ENCODE data around the gene TMPRSS2.
A peak's percentile ranks its signal among the peaks of the same experiment; 100 is the strongest.
"Not testable (repeated sequence)": the region's sequence is repeated elsewhere in the genome, so short reads cannot be mapped to it uniquely, and the experiment has no call there.

Gene TMPRSS2

DNA sequence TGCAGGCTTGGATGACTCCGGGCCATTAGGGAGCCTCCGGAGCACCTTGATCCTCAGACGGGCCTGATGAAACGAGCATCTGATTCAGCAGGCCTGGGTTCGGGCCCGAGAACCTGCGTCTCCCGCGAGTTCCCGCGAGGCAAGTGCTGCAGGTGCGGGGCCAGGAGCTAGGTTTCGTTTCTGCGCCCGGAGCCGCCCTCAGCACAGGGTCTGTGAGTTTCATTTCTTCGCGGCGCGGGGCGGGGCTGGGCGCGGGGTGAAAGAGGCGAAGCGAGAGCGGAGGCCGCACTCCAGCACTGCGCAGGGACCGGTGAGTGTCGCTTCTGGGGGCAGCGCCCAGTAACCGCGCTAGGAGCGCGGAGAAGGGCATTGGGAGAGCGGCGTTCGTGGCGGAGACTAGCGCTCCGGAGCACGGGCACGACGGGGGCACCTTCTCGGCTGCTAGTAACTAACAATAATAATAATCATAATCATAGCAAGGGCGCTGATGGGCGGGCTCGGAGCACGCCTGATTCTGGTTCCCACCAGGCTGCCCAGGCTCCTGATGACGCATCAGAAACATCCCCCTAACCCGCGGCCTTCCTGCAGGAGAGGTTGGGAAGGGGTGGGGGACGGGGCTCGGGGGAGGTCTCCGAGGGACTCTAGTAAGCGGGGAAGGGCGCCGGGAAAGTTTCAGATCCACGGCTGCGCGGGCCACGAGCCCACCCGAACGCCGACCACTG, 81.8 kb downstream of the TMPRSS2 start, which contains the start of gene MX1:
Gene MX1, plus strand, starts transcription at position 286 of the 722 bp plus-strand sequence. CDS start 5,832 bp downstream, outside the sequence.
- peak within 1 kb of the TSS in 1 of 2 donors; percentile 70 for H3K4me3 ChIP-seq (ENCODE audit: low read length in 2 of 2)

DNA sequence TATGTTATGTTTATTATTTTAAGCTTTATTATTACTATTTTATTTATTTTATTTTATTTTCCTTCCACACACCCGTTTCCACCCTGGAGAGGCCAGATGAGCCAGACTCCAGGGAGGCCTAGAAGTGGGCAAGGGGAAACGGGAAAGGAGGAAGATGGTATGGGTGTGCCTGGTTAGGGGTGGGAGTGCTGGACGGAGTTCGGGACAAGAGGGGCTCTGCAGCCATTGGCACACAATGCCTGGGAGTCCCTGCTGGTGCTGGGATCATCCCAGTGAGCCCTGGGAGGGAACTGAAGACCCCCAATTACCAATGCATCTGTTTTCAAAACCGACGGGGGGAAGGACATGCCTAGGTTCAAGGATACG, 82.4 kb downstream of the TMPRSS2 start:
- DNase-seq (ENCODE audit: low spot score): no peak
- no peak overlapping the region for H3K23ac ChIP-seq (ENCODE audit: low read depth, low read length, poor library complexity)
- H3K4me3 ChIP-seq (ENCODE audit: low read length in 2 of 2): no peak overlapping the region
- no peak overlapping the region for H2AFZ ChIP-seq (ENCODE audit: low read length)
- H3K14ac ChIP-seq (ENCODE audit: low read length): no peak overlapping the region
- H4K91ac ChIP-seq (ENCODE audit: low read depth, low read length, poor library complexity): no peak overlapping the region
- H3K18ac ChIP-seq (ENCODE audit: low read length): peak overlapping the region; percentile 74
- peaks cover 1% of the 10 kb centered on the region for H3K79me1 ChIP-seq (ENCODE audit: low read depth, low read length)
- H3K4me2 ChIP-seq (ENCODE audit: insufficient read depth, low read length, poor library complexity, severe bottlenecking): no peak overlapping the region
- no peak overlapping the region for H2AK5ac ChIP-seq (ENCODE audit: low read depth, low read length)
- H2BK12ac ChIP-seq (ENCODE audit: low read length): no peak overlapping the region
- no peak overlapping the region for H3K27ac ChIP-seq (replicated peaks; ENCODE audit: low read length)
- no peak overlapping the region for H3K4ac ChIP-seq (ENCODE audit: low read length)
- no peak overlapping the region for H4K8ac ChIP-seq (ENCODE audit: low read depth, low read length)
- H3K9me3 ChIP-seq (replicated peaks in 1 of 2; ENCODE audit: control insufficient read depth in 2 of 2, insufficient read depth in 1 of 2, low read depth in 1 of 2, low read length in 2 of 2): peaks cover 0 to 2% of the 10 kb centered on the region in 2 donors
- no CpG with 5 or more reads among the region's 7 CpGs for WGBS, 2 donors (ENCODE audit: extremely low coverage in 2 of 2, insufficient read length in 2 of 2, insufficient replicate concordance in 1 of 2)
- peak overlapping the region; percentile 52 for H2BK15ac ChIP-seq (ENCODE audit: low read length)
- H3K27me3 ChIP-seq (ENCODE audit: control insufficient read depth in 3 of 3, insufficient read depth in 3 of 3, low read depth in 1 of 3, low read length in 3 of 3): peaks cover 2 to 21% (median 20%) of the 10 kb centered on the region in 3 experiments
- no peak overlapping the region for H2BK120ac ChIP-seq (ENCODE audit: low read depth, low read length)
- H2BK5ac ChIP-seq (ENCODE audit: low read length): no peak overlapping the region
- peaks cover 0 to 6% of the 10 kb centered on the region in 2 donors for H3K4me1 ChIP-seq (ENCODE audit: control insufficient read depth in 2 of 2, insufficient read depth in 1 of 2, low read depth in 1 of 2, low read length in 2 of 2)
- no peaks in the 10 kb centered on the region for H3K36me3 ChIP-seq (replicated peaks in 1 of 2; ENCODE audit: control insufficient read depth in 2 of 2, insufficient read depth in 2 of 2, low read length in 2 of 2)
- H3K9ac ChIP-seq (ENCODE audit: low read depth, low read length, poor library complexity): no peak overlapping the region

More for the DNA sequence above, 81.8 kb downstream of the TMPRSS2 start, which contains the start of gene MX1:
- Histone ChIP-seq H2BK5ac (ENCODE audit: low read length) (peak within 1 kb of the TSS; percentile 31), H2BK120ac (ENCODE audit: low read depth, low read length) (no peak within 1 kb of the TSS), H3K9ac (ENCODE audit: low read depth, low read length, poor library complexity) (no peak within 1 kb of the TSS), H3K27ac (replicated peaks; ENCODE audit: low read length) (no peak within 1 kb of the TSS), H3K9me3 (replicated peaks in 1 of 2; ENCODE audit: control insufficient read depth in 2 of 2, insufficient read depth in 1 of 2, low read depth in 1 of 2, low read length in 2 of 2) (peaks cover 0 to 2% of the 10 kb centered on the region in 2 donors), H3K4me2 (ENCODE audit: insufficient read depth, low read length, poor library complexity, severe bottlenecking) (peak within 1 kb of the TSS; percentile 58), H3K36me3 (replicated peaks in 1 of 2; ENCODE audit: control insufficient read depth in 2 of 2, insufficient read depth in 2 of 2, low read length in 2 of 2) (no peaks in the 10 kb centered on the region), H3K4ac (ENCODE audit: low read length) (no peak within 1 kb of the TSS), H2BK12ac (ENCODE audit: low read length) (no peak within 1 kb of the TSS), H4K8ac (ENCODE audit: low read depth, low read length) (peak within 1 kb of the TSS; percentile 9), H3K4me1 (ENCODE audit: control insufficient read depth in 2 of 2, insufficient read depth in 1 of 2, low read depth in 1 of 2, low read length in 2 of 2) (peaks cover 0 to 5% of the 10 kb centered on the region in 2 donors), H3K14ac (ENCODE audit: low read length) (no peak within 1 kb of the TSS), H2AFZ (ENCODE audit: low read length) (no peak within 1 kb of the TSS), H3K27me3 (ENCODE audit: control insufficient read depth in 3 of 3, insufficient read depth in 3 of 3, low read depth in 1 of 3, low read length in 3 of 3) (peaks cover 2 to 21% (median 20%) of the 10 kb centered on the region in 3 experiments), H2AK5ac (ENCODE audit: low read depth, low read length) (peak within 1 kb of the TSS; percentile 34), H3K79me1 (ENCODE audit: low read depth, low read length) (peaks cover 1% of the 10 kb centered on the region), H2BK15ac (ENCODE audit: low read length) (peak within 1 kb of the TSS; percentile 52), H3K23ac (ENCODE audit: low read depth, low read length, poor library complexity) (peak within 1 kb of the TSS; percentile 77), H4K91ac (ENCODE audit: low read depth, low read length, poor library complexity) (no peak within 1 kb of the TSS), H3K18ac (ENCODE audit: low read length) (peak within 1 kb of the TSS; percentile 74)
- no peak for DNase-seq (ENCODE audit: low spot score)
- WGBS, 2 donors (ENCODE audit: extremely low coverage in 2 of 2, insufficient read length in 2 of 2, insufficient replicate concordance in 1 of 2): no CpG with 5 or more reads among the region's 65 CpGs

DNA sequence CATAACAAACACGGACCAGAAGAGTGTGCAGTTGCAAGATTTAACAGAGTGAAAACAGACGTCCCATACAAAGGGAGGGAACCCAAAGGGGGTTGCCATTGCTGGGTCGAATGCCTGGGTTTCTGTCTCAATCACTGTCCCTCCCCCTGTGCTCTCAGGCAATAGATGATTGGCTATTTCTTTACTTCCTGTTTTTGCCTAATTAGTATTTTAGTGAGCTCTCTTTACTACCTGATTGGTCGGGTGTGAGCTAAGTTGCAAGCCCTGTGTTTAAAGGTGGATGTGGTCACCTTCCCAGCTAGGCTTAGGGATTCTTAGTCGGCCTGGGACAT, 84.7 kb downstream of the TMPRSS2 start:
- not testable (repeated sequence) for H2BK120ac ChIP-seq (ENCODE audit: low read depth, low read length); H4K8ac ChIP-seq (ENCODE audit: low read depth, low read length); H3K18ac ChIP-seq (ENCODE audit: low read length); H2BK12ac ChIP-seq (ENCODE audit: low read length); H3K4ac ChIP-seq (ENCODE audit: low read length); H3K4me1 ChIP-seq (ENCODE audit: control insufficient read depth in 2 of 2, insufficient read depth in 1 of 2, low read depth in 1 of 2, low read length in 2 of 2); H2BK15ac ChIP-seq (ENCODE audit: low read length); H3K4me3 ChIP-seq (ENCODE audit: low read length in 2 of 2); H2AK5ac ChIP-seq (ENCODE audit: low read depth, low read length); H3K9me3 ChIP-seq (replicated peaks in 1 of 2; ENCODE audit: control insufficient read depth in 2 of 2, insufficient read depth in 1 of 2, low read depth in 1 of 2, low read length in 2 of 2); H3K36me3 ChIP-seq (replicated peaks in 1 of 2; ENCODE audit: control insufficient read depth in 2 of 2, insufficient read depth in 2 of 2, low read length in 2 of 2); H3K79me1 ChIP-seq (ENCODE audit: low read depth, low read length); H2BK5ac ChIP-seq (ENCODE audit: low read length); H3K23ac ChIP-seq (ENCODE audit: low read depth, low read length, poor library complexity); H3K27ac ChIP-seq (replicated peaks; ENCODE audit: low read length); H3K14ac ChIP-seq (ENCODE audit: low read length); DNase-seq (ENCODE audit: low spot score); H4K91ac ChIP-seq (ENCODE audit: low read depth, low read length, poor library complexity); H2AFZ ChIP-seq (ENCODE audit: low read length); H3K9ac ChIP-seq (ENCODE audit: low read depth, low read length, poor library complexity); H3K4me2 ChIP-seq (ENCODE audit: insufficient read depth, low read length, poor library complexity, severe bottlenecking)
- WGBS, 2 donors (ENCODE audit: extremely low coverage in 2 of 2, insufficient read length in 2 of 2, insufficient replicate concordance in 1 of 2): no CpG with 5 or more reads among the region's 5 CpGs
- peaks cover 2 to 21% (median 20%) of the 10 kb centered on the region in 3 experiments for H3K27me3 ChIP-seq (ENCODE audit: control insufficient read depth in 3 of 3, insufficient read depth in 3 of 3, low read depth in 1 of 3, low read length in 3 of 3)

DNA sequence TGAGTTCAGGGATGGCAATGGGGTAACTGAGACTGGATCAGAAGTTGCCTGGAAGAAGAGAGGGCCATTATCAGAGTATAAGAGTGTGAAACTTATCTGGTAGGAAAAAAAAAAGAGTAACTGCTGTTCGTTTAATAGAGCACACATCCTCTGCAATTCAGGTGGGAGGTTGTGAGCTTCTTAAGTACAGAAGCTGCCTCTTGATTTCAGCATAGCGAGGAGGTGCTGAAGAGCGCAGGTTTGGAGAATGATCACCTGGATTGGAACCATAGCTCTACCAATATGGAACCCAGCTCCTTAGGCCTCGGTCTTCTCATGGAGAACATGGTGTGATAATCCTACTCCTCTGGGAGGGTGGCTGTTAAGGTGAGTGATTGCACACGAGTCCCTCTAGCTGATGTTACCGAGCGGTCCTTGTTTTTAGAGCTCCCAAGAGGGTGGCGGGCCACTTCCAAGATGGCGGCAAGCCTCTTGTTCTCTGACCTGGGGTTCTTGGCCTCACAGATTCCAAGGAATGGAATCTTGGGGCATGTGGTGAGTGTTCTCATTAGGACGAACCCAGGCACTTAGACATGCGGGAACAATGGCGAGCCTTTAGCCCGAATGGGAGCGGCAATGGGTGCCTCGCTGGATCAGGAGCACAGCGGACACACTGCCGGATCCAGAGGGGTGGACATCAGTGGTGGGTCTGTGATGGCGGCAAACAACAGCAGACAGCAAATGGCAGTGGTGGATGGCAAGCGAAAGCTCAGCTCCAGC, 85.2 kb downstream of the TMPRSS2 start:
- DNase-seq (ENCODE audit: low spot score): no peak
- no peak overlapping the region for H3K23ac ChIP-seq (ENCODE audit: low read depth, low read length, poor library complexity)
- H2BK120ac ChIP-seq (ENCODE audit: low read depth, low read length): no peak overlapping the region
- H3K9me3 ChIP-seq (replicated peaks in 1 of 2; ENCODE audit: control insufficient read depth in 2 of 2, insufficient read depth in 1 of 2, low read depth in 1 of 2, low read length in 2 of 2): peaks cover 0 to 2% of the 10 kb centered on the region in 2 donors
- H3K27ac ChIP-seq (replicated peaks; ENCODE audit: low read length): no peak overlapping the region
- H3K4me2 ChIP-seq (ENCODE audit: insufficient read depth, low read length, poor library complexity, severe bottlenecking): no peak overlapping the region
- no peak overlapping the region for H3K4ac ChIP-seq (ENCODE audit: low read length)
- H3K27me3 ChIP-seq (ENCODE audit: control insufficient read depth in 3 of 3, insufficient read depth in 3 of 3, low read depth in 1 of 3, low read length in 3 of 3): peaks cover 2 to 21% (median 20%) of the 10 kb centered on the region in 3 experiments
- H4K8ac ChIP-seq (ENCODE audit: low read depth, low read length): no peak overlapping the region
- no peak overlapping the region for H4K91ac ChIP-seq (ENCODE audit: low read depth, low read length, poor library complexity)
- peak overlapping the region; percentile 3 for H2AK5ac ChIP-seq (ENCODE audit: low read depth, low read length)
- no peak overlapping the region for H3K14ac ChIP-seq (ENCODE audit: low read length)
- H3K4me3 ChIP-seq (ENCODE audit: low read length in 2 of 2): no peak overlapping the region
- no CpG with 5 or more reads among the region's 19 CpGs for WGBS, 2 donors (ENCODE audit: extremely low coverage in 2 of 2, insufficient read length in 2 of 2, insufficient replicate concordance in 1 of 2)
- H2BK5ac ChIP-seq (ENCODE audit: low read length): no peak overlapping the region
- peaks cover 0 to 7% of the 10 kb centered on the region in 2 donors for H3K4me1 ChIP-seq (ENCODE audit: control insufficient read depth in 2 of 2, insufficient read depth in 1 of 2, low read depth in 1 of 2, low read length in 2 of 2)
- H3K79me1 ChIP-seq (ENCODE audit: low read depth, low read length): peaks cover 1% of the 10 kb centered on the region
- H2BK15ac ChIP-seq (ENCODE audit: low read length): no peak overlapping the region
- H3K18ac ChIP-seq (ENCODE audit: low read length): no peak overlapping the region
- H3K9ac ChIP-seq (ENCODE audit: low read depth, low read length, poor library complexity): no peak overlapping the region
- H2AFZ ChIP-seq (ENCODE audit: low read length): no peak overlapping the region
- no peaks in the 10 kb centered on the region for H3K36me3 ChIP-seq (replicated peaks in 1 of 2; ENCODE audit: control insufficient read depth in 2 of 2, insufficient read depth in 2 of 2, low read length in 2 of 2)
- H2BK12ac ChIP-seq (ENCODE audit: low read length): no peak overlapping the region

Measured in neuronal stem cell (in vitro differentiated cells).